Heart left ventricle (tissue), 16 donors: Measurements from ENCODE around the gene GRK5. TPM values are rescaled to one million over a fixed set of nuclear protein-coding genes. Genes with fewer than 3 reads are reported as not detected.

Experiments used
- ATAC-seq, 4 donors: fragments of 200-7000 bp; cut with Tn5 transposase; one replicate each; pipeline ENCODE4 v1.9.1; 2020 to 2022; ENCODE audit warnings: moderate library complexity in 4 of 4, mild to moderate bottlenecking in 3 of 4, moderate number of reproducible peaks in 1 of 4
- DNase-seq, 5 donors: peaks; one replicate each; pipeline ENCODE4 v3.0.0-alpha.2; 2020
- H3K27ac ChIP-seq, 12 donors: fragments of 200-600 bp; sonication (generic) in 4 of 12; one replicate each; pipeline versions ENCODE4 v1.5.0 to v1.8.0; 2016 to 2022; ENCODE audit warnings: mild to moderate bottlenecking in 2 of 12
- H3K27me3 ChIP-seq, 9 donors: fragments of 200-600 bp; sonication (generic) in 2 of 9; one replicate each; pipeline versions ENCODE4 v1.5.1 to v1.8.0; 2016 to 2022; ENCODE audit warnings: mild to moderate bottlenecking in 3 of 9
- H3K36me3 ChIP-seq, 9 donors: fragments of 200-600 bp; sonication (generic) in 2 of 9; one replicate each; pipeline versions ENCODE4 v1.5.0 to v1.8.0; 2018 to 2022; ENCODE audit warnings: mild to moderate bottlenecking in 2 of 9
- H3K4me1 ChIP-seq, 12 donors: fragments of 200-600 bp; sonication (generic) in 4 of 12; one replicate each; pipeline versions ENCODE4 v1.5.0 to v1.8.0; 2016 to 2022; ENCODE audit warnings: mild to moderate bottlenecking in 3 of 12
- H3K4me3 ChIP-seq, 12 donors: fragments of 200-600 bp; sonication (generic) in 4 of 12; one replicate each; pipeline versions ENCODE4 v1.5.0 to v1.8.0; 2017 to 2022; ENCODE audit warnings: mild to moderate bottlenecking in 9 of 12, moderate library complexity in 4 of 12
- H3K9me3 ChIP-seq, 12 donors: fragments of 200-600 bp; sonication (generic) in 4 of 12; one replicate each; pipeline versions ENCODE4 v1.5.0 to v1.8.0; 2016 to 2022; ENCODE audit warnings: mild to moderate bottlenecking in 1 of 12
- CTCF ChIP-seq, 12 donors: fragments of 200-600 bp; sonication (generic) in 4 of 12; IDR thresholded peaks; one replicate each; pipeline versions ENCODE4 v1.5.0 to v1.8.0; 2018 to 2022; ENCODE audit warnings: antibody characterized with exemption in 12 of 12, mild to moderate bottlenecking in 5 of 12
- POLR2A ChIP-seq, 2 donors: fragments of 450-650 bp; IDR thresholded peaks; one replicate each; pipeline ENCODE4 v1.6.1; 2017; ENCODE audit warnings: antibody characterized with exemption in 2 of 2, mild to moderate bottlenecking in 2 of 2, moderate library complexity in 2 of 2
- WGBS, 4 donors: extraction: QIAGEN DNeasy Blood & Tissue Kit in 2 of 4; methylation state at CpG; one replicate each; pipeline versions ENCODE4 v1.1.5 to v1.1.7; 2013 to 2018; 5-methylcytosine and 5-hydroxymethylcytosine counted together
- intact Hi-C, 10 donors: fragments of 100-400 bp; cut with DNase I; formaldehyde crosslinking; loops; one replicate each; pipeline versions ENCODE4 v1.11.1 to v1.14.2; 2022
- polyA plus RNA-seq, 2 donors: library from polyadenylated mRNA; stranded (reverse); fragments of 200-250 nt; gene quantifications; one replicate each; pipeline ENCODE4 v1.2.3, GENCODE V29; 2013
- total RNA-seq, 9 donors: library from RNA; depleted of rRNA in 2 of 9; stranded (reverse); fragments of >200 nt in 2 of 9; fragmentation: NEBNext Ultra II Directional in 3 of 9; extraction: Animal tissue kit (Norgen Biotek cat#: 25700) in 3 of 9; gene quantifications; one replicate each; pipeline versions ENCODE4 v1.1.0 to v1.2.4, GENCODE V29; 2016 to 2023
- donor health status: ischemic (EF 13 %, LVEDD 7.1; RV severe dilation, severe dysfunction).
- donor health status: healthy with polysubstance abuse.
- donor health status: DM: no; HTN: yes; CAD: no.
- donor health status: DM: no; HTN: no; CAD: no.
- donor health status: ischemic (EF 25% LVEDD 6.9; RV normal size, moderate dysfunction).
- donor health status: ischemic (EF 25% LVEDD 5.7; RV mildly dilated, moderate dysfunction).
- donor health status: healthy.
- donor health status: DM: yes; HTN: yes; CAD: no.
- donor health status: ischemic (EF 35%, LVEDD 5.7; RV mildly dilated, moderate dysfunction).
- donor health status: nonischemic (EF 11% LVEDD 7.7; RV severe dilation, severe dysfunction).
- donor health status: DM: yes; HTN: yes; CAD: no.
- donor health status: PGD.
- donor health status: ischemic (EF 29% LVEDD 5.4; RV normal size, mild dysfunction).
- donor health status: nonischemic (EF 23%, LVEDD 6.1; RV moderate dilation, normal function).

The GRK5 gene
- total and polyA plus RNA-seq, 11 donors = 13.1 to 58.0 (median 30.2) TPM

GRCh38 chr10:119393421-119393820 lies 186.1 kb downstream of the GRK5 start:
- peak in 1 of 5 donors; percentile 40 for DNase-seq
- 83 to 96% (median 92%) methylated on average over 8 to 11 of the region's 11 CpGs for WGBS, 4 donors
- intact Hi-C loops = no loop called here

GRCh38 chr10:119393845-119394244 lies 186.5 kb downstream of the GRK5 start:
- Histone ChIP-seq H3K27me3 (no peaks in the 10 kb centered on the region), H3K36me3 (peaks cover 0 to 22% (median 8%) of the 10 kb centered on the region in 9 donors), H3K4me3 (no peak overlapping the region), H3K4me1 (peaks cover 8 to 56% (median 40%) of the 10 kb centered on the region in 12 donors), H3K27ac (peak overlapping the region in 1 of 12 donors; percentile 48), H3K9me3 (no peaks in the 10 kb centered on the region)
- WGBS, 4 donors = 86 to 96% (median 90%) methylated on average over 4 of the region's 4 CpGs
- intact Hi-C loops = no loop called here
- ATAC-seq = no peak
- DNase-seq = peak in 1 of 5 donors; percentile 27
- TF ChIP-seq CTCF (IDR thresholded peaks at IDR 0.05) (no peak), POLR2A (IDR thresholded peaks at IDR 0.05) (no peak)

More at GRCh38 chr10:119393421-119393820, 186.1 kb downstream of the GRK5 start:
- Histone ChIP-seq H3K4me3 (no peak overlapping the region), H3K36me3 (peaks cover 0 to 18% (median 8%) of the 10 kb centered on the region in 9 donors), H3K4me1 (peaks cover 8 to 56% (median 40%) of the 10 kb centered on the region in 12 donors), H3K9me3 (no peaks in the 10 kb centered on the region), H3K27ac (peak overlapping the region in 3 of 12 donors; percentile 5 to 48 (median 24)), H3K27me3 (no peaks in the 10 kb centered on the region)
- ATAC-seq = no peak
- TF ChIP-seq CTCF (IDR thresholded peaks at IDR 0.05) (peak in 1 of 12 donors; percentile 2), POLR2A (IDR thresholded peaks at IDR 0.05) (no peak)

GRCh38 chr10:119394657-119395279 lies 187.4 kb downstream of the GRK5 start:
- peak in 1 of 5 donors; percentile 53 for DNase-seq
- H3K9me3 ChIP-seq = no peaks in the 10 kb centered on the region
- peak in 2 of 4 donors; percentile 5 to 8 for ATAC-seq
- H3K36me3 ChIP-seq = peaks cover 0 to 27% (median 9%) of the 10 kb centered on the region in 9 donors
- no peak for TF ChIP-seq POLR2A (IDR thresholded peaks at IDR 0.05)
- no peak for TF ChIP-seq CTCF (IDR thresholded peaks at IDR 0.05)
- 80 to 86% (median 82%) methylated on average over 9 to 11 of the region's 11 CpGs for WGBS, 4 donors
- peak overlapping the region; percentile 33 to 90 (median 62) for H3K27ac ChIP-seq
- H3K4me1 ChIP-seq = peaks cover 8 to 56% (median 42%) of the 10 kb centered on the region in 12 donors
- no peaks in the 10 kb centered on the region for H3K27me3 ChIP-seq
- intact Hi-C loops = loop anchor here in 1 of 10 donors (5.0 kb wide), 1 partner anchor 52 kb away; no protein-coding TSS in a partner anchor
- H3K4me3 ChIP-seq = no peak overlapping the region

GRCh38 chr10:119395280-119396007 lies 188.1 kb downstream of the GRK5 start:
- Histone ChIP-seq H3K27ac (peak overlapping the region; percentile 33 to 90 (median 62)), H3K27me3 (no peaks in the 10 kb centered on the region), H3K4me1 (peaks cover 8 to 61% (median 42%) of the 10 kb centered on the region in 12 donors), H3K4me3 (no peak overlapping the region), H3K36me3 (peaks cover 0 to 32% (median 9%) of the 10 kb centered on the region in 9 donors), H3K9me3 (no peaks in the 10 kb centered on the region)
- intact Hi-C loops = loop anchor here in 1 of 10 donors (5.0 kb wide), 1 partner anchor 53 kb away; no protein-coding TSS in a partner anchor
- TF ChIP-seq POLR2A (IDR thresholded peaks at IDR 0.05) (no peak), CTCF (IDR thresholded peaks at IDR 0.05) (no peak)
- peak; percentile 61 to 78 (median 72) for DNase-seq
- 55 to 63% (median 58%) methylated on average over 24 of the region's 24 CpGs for WGBS, 4 donors
- ATAC-seq = peak; percentile 26 to 79 (median 63)
